Keratinocyte (primary cell): ENCODE measurements around the gene HRAS. TPM values are rescaled to one million over a fixed set of nuclear protein-coding genes. Genes with fewer than 3 reads are reported as not detected.

ENCODE experiments used
- DNase-seq: peaks from one replicate; pipeline ENCODE4 v3.0.0-alpha.2; 2011; ENCODE audit warnings: low read depth, missing footprints, low spot score
- FAIRE-seq: peaks from 2 replicates; lab custom pipeline; 2011; peaks lifted over from hg19 to GRCh38; lab: Jason Lieb, UNC
- H2AFZ ChIP-seq: 2 replicates; pipeline ENCODE4 v1.6.0; 2012; ENCODE audit warnings: low read length, control low read depth, inconsistent platforms; ENCODE audit not compliant: control insufficient read depth
- H3K27ac ChIP-seq: 2 replicates; pipeline ENCODE4 v1.5.1; 2011; ENCODE audit warnings: low read length; ENCODE audit not compliant: control insufficient read depth, insufficient read depth
- H3K27me3 ChIP-seq: 3 replicates; pipeline ENCODE4 v1.6.0; 2011; ENCODE audit warnings: low read length; ENCODE audit not compliant: control insufficient read depth, insufficient read depth; ENCODE audit errors: extremely low read depth
- H3K36me3 ChIP-seq, 2 experiments: 2 replicates in 1 of 2; 3 replicates in 1 of 2; pipeline ENCODE4 v1.5.1; 2011; ENCODE audit warnings: low read length in 2 of 2, mild to moderate bottlenecking in 1 of 2; ENCODE audit not compliant: control insufficient read depth in 2 of 2, insufficient read depth in 2 of 2; ENCODE audit errors: extremely low read depth in 1 of 2
- H3K4me1 ChIP-seq: 3 replicates; pipeline ENCODE4 v1.5.1; 2011; ENCODE audit warnings: low read length; ENCODE audit not compliant: control insufficient read depth, insufficient read depth; ENCODE audit errors: extremely low read depth
- H3K4me2 ChIP-seq: 3 replicates; pipeline ENCODE4 v1.6.0; 2011; ENCODE audit warnings: low read depth, low read length; ENCODE audit not compliant: control insufficient read depth, insufficient read depth; ENCODE audit errors: extremely low read depth
- H3K4me3 ChIP-seq, 3 experiments: fragments of 200-600 bp in 1 of 3; sonication (generic) in 1 of 3; 2 replicates in 2 of 3; 3 replicates in 1 of 3; pipeline ENCODE4 v1.5.1; 2011 to 2016; ENCODE audit warnings: low read length in 3 of 3, mild to moderate bottlenecking in 3 of 3, control low read depth in 2 of 3, inconsistent platforms in 1 of 3, low read depth in 1 of 3, mixed read lengths in 1 of 3, mixed run types in 1 of 3, moderate library complexity in 1 of 3; ENCODE audit not compliant: control insufficient read depth in 2 of 3, insufficient read depth in 2 of 3; ENCODE audit errors: extremely low read depth in 1 of 3
- H3K79me2 ChIP-seq: 2 replicates; pipeline ENCODE4 v1.6.0; 2012; ENCODE audit warnings: low read length; ENCODE audit not compliant: control insufficient read depth, insufficient read depth
- H3K9ac ChIP-seq: 3 replicates; pipeline ENCODE4 v1.6.0; 2011; ENCODE audit warnings: low read length; ENCODE audit not compliant: control insufficient read depth, insufficient read depth; ENCODE audit errors: extremely low read depth
- H3K9me1 ChIP-seq: 3 replicates; pipeline ENCODE4 v1.6.0; 2011; ENCODE audit warnings: low read length; ENCODE audit not compliant: control insufficient read depth, insufficient read depth; ENCODE audit errors: extremely low read depth
- H3K9me3 ChIP-seq: 2 replicates; pipeline ENCODE4 v1.5.1; 2012; ENCODE audit warnings: low read depth, low read length; ENCODE audit not compliant: control insufficient read depth
- H4K20me1 ChIP-seq: 3 replicates; pipeline ENCODE4 v1.6.0; 2011; ENCODE audit warnings: low read length; ENCODE audit not compliant: control insufficient read depth, insufficient read depth; ENCODE audit errors: extremely low read depth
- CTCF ChIP-seq, 3 experiments: IDR thresholded peaks in 1 of 3; conservative IDR thresholded peaks in 1 of 3; optimal IDR thresholded peaks in 1 of 3; 2 replicates in 2 of 3; 3 replicates in 1 of 3; pipeline versions ENCODE3 to v1.5.1; 2011; ENCODE audit warnings: low read length in 3 of 3, mild to moderate bottlenecking in 3 of 3, moderate library complexity in 2 of 3, control low read depth in 1 of 3, inconsistent platforms in 1 of 3; ENCODE audit not compliant: insufficient read depth in 2 of 3; ENCODE audit errors: extremely low read depth in 1 of 3
- EZH2 ChIP-seq: IDR thresholded peaks from one replicate; pipeline ENCODE4 v1.6.1; 2012; ENCODE audit warnings: inconsistent platforms, mild to moderate bottlenecking, low read length, moderate library complexity
- dilution Hi-C: fragments of 300-500 bp; cut with MboI; formaldehyde crosslinking; loops from one replicate; pipeline ENCODE4 v1.7.0; 2020; ENCODE audit warnings: low sequenced_read_pairs; ENCODE audit not compliant: extremely low pct_ligation_motif_present
- polyA plus RNA-seq, 5 experiments: library from polyadenylated mRNA; depleted of rRNA in 3 of 5; stranded (reverse) in 3 of 5; stranded (forward) in 1 of 5; unstranded in 1 of 5; fragments of >200 nt; gene quantifications; 1 replicate in 1 of 5; 2 replicates in 3 of 5; 3 replicates in 1 of 5; pipeline versions ENCODE4 v1.2.1 to v1.2.3, GENCODE V29; 2011 to 2012; ENCODE audit warnings: missing spikeins in 2 of 5, low read depth in 1 of 5, low replicate concordance in 1 of 5

Gene HRAS
- polyA plus RNA-seq, 1 donor (not counting 4 experiments of a cell fraction or from before 2014, with no cell fraction given) = 112 TPM

GRCh38 chr11:516400-516799 is 19.0 kb downstream of the HRAS start:
- no peak overlapping the region for H2AFZ ChIP-seq
- H3K27ac ChIP-seq = peak overlapping the region; percentile 90
- no peak overlapping the region for H3K9ac ChIP-seq
- TF ChIP-seq CTCF (optimal IDR thresholded peaks at IDR 0.05 in 1 of 3, IDR thresholded peaks at IDR 0.05 in 1 of 3, conservative IDR thresholded peaks at IDR 0.05 in 1 of 3; ENCODE audit: extremely low read depth in 1 of 3, insufficient read depth in 2 of 3, low read length in 3 of 3) (no peak), EZH2 (no peak)
- H4K20me1 ChIP-seq = no peaks in the 10 kb centered on the region
- dilution Hi-C loops = no loop called here
- no peaks in the 10 kb centered on the region for H3K9me1 ChIP-seq
- DNase-seq (no peak), FAIRE-seq (no peak)
- H3K27me3 ChIP-seq = no peaks in the 10 kb centered on the region
- no peak overlapping the region for H3K4me2 ChIP-seq
- peaks cover 20% of the 10 kb centered on the region for H3K4me1 ChIP-seq
- no peaks in the 10 kb centered on the region for H3K79me2 ChIP-seq
- peaks cover 2 to 5% of the 10 kb centered on the region in 2 experiments for H3K36me3 ChIP-seq
- H3K4me3 ChIP-seq = no peak overlapping the region
- H3K9me3 ChIP-seq = peaks cover 3% of the 10 kb centered on the region

GRCh38 chr11:515131-515530 is 20.2 kb downstream of the HRAS start:
- TF ChIP-seq CTCF (optimal IDR thresholded peaks at IDR 0.05 in 1 of 3, IDR thresholded peaks at IDR 0.05 in 1 of 3, conservative IDR thresholded peaks at IDR 0.05 in 1 of 3; ENCODE audit: extremely low read depth in 1 of 3, insufficient read depth in 2 of 3, low read length in 3 of 3) = no peak
- TF ChIP-seq EZH2 = no peak
- Histone ChIP-seq H2AFZ (peak overlapping the region; percentile 69), H3K4me2 (peak overlapping the region; percentile 45), H3K79me2 (no peaks in the 10 kb centered on the region), H3K27ac (peak overlapping the region; percentile 90), H3K9ac (peak overlapping the region; percentile 60), H3K4me1 (peaks cover 20% of the 10 kb centered on the region), H3K4me3 (no peak overlapping the region), H4K20me1 (no peaks in the 10 kb centered on the region), H3K27me3 (no peaks in the 10 kb centered on the region), H3K36me3 (peaks cover 4 to 5% of the 10 kb centered on the region in 2 experiments), H3K9me3 (peaks cover 3% of the 10 kb centered on the region), H3K9me1 (no peaks in the 10 kb centered on the region)
- dilution Hi-C loops = no loop called here
- DNase-seq (peak; percentile 79), FAIRE-seq (peak; percentile 99)
